Tongue (tissue), 2 donors: ENCODE data around the gene ANLN. TPM values are rescaled to one million over a fixed set of nuclear protein-coding genes. Genes with fewer than 3 reads are reported as not detected.
A peak's percentile ranks its signal among the peaks of the same experiment; 100 is the strongest.
"Not testable (repeated sequence)": the region's sequence is repeated elsewhere in the genome, so short reads cannot be mapped to it uniquely, and the experiment has no call there.

ENCODE experiments used
- DNase-seq: peaks from one replicate; pipeline ENCODE4 v3.0.0-alpha.2; 2015
- total RNA-seq: library from RNA; depleted of rRNA; stranded (reverse); fragments of >200 nt; gene quantifications from one replicate; pipeline ENCODE4 v1.2.3, GENCODE V29; 2014

ANLN gene
- total RNA-seq, 1 donor from 2014 or later: 26.5 TPM

DNA sequence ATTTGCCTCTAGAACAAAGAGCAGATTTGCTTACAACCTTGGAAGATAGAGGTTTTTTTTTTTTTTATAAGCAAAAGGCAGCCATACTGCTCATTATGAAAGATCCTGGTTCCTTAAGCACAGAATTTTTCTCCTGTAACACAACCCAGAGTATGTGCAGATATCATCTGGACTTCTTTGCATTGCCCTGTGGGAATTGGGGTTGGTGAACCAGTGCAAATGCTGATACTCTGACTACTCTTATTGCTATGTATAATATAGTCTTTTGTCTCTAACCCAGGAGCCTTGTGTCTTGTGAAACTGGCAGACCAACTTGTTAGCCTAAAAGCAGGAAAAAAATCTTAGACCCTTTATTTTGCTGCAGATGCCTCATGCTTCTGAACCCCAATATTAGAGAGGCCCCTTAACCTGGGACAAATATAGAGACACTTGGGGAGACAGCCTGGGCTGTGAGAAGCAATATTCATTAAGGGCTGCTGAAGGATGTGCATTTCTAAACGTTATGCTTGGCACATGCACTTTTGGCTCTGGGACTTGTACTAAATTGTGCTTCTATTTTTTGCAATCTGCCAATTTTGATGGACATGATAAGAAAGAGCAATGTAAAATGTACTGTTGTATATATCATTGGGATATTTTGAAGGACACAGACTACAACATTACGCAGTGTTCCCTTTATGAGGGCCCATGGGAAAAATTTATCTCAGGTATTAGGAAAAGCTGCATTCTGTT lies 78.9 kb downstream of the ANLN start:
- DNase-seq: no peak

DNA sequence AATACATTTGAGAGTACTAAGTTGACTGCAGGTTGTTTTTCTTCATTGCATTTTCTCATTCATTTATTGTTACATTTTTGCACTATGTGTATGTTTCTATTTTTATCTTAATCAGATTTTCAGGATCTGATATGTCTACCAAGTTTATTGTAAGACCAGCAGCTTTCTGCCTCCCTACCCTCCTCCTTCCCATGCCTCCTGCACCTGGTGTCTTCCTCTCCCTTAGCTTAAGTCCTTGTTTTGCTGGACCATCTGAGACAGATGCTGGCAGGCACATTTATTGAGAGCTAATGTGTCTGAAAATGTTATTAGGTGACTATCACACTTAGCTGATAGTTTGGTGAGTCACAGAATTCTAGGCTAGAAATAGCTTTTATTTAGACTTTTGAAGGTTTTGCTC lies 79.6 kb downstream of the ANLN start:
- no peak for DNase-seq

DNA sequence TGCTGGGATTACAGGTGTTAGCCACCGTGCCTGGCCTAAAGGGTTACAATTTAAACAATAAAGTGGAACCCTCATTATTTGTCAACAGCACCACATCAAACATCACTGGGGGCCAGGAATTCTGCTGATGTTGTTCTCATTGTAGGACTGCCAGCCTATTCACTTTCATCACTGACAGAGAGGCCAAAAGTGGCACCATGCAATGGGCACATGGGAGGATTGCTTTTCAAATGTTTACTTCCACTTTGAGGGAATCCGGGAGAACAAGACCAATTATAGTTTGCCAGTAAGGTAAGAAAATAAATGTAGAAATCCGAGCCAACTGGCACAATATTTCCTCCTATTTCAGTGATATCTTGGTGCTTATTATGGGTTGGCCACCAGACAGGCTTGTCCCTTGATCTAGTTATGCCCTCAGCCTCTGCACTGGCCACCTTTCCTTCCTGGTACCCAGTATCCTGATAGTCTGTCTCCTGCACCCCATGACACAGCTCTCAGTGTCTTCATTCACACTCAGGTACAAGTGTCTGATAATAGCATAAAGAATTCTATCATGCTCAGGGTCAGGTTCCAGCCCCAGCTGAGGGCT lies 82.6 kb downstream of the ANLN start:
- no peak for DNase-seq

DNA sequence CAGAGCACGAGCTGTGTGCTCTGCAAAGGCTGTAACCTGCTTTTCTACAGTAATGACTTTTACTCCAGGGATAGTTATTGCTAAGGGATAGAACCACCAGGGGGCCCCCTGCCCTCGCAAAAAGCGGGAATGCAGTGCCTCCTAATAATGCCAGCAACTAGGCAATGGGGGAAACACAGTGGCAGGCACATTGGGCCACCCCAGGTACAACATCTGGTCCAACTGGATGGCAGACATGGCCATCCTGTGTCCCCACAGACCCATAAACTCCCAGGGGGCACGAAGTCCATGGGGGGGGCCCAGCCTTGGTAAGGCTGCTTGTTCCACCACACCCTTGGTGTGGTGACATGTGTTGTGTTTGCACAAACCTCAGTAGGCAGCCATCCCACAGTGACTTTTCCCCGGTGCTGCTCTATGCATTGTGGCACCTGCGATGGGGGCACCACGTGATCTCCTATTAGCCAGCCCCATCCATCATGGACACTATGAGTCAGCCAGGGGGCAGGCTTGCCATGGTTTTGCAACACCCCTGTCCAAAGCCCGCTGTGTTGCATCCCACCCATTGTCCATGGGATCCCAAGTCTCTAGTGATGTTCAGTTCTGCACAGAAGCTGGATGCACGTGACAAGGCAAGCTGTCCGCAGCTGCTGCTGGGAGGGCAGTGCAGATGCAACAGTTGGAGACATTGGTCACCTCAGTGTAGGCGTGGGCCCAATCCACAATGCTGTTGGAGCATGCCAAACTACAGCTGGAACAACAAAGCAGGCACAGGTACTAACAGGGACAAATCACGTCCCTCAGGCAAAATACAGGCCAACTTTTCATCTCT lies 84.0 kb downstream of the ANLN start:
- peak; percentile 42 for DNase-seq

- DNase-seq: no peak
Measured at GRCh38 chr7:36474283-36475010, 84.8 kb downstream of the ANLN start.

GRCh38 chr7:36475011-36475342 lies 85.3 kb downstream of the ANLN start:
- no peak for DNase-seq

DNA sequence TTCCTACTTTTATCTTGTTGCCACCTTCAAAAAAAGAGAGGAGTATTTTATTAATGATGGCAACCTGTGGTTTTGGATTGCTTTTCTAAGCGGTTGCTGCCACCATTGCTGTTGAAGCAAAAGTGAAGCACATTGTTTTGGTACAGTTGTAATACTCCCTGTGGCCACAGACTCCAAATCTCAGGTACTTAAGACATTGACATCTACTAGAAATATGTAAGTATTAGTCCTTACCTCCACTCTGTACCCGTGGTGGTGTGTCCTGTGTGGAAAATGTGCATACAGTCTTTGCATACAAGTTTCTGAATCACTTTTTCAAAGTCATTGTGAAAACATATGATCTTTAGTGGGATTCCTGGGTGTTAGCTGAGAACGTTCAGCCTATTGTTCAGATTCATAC lies 85.7 kb downstream of the ANLN start:
- DNase-seq: no peak

DNA sequence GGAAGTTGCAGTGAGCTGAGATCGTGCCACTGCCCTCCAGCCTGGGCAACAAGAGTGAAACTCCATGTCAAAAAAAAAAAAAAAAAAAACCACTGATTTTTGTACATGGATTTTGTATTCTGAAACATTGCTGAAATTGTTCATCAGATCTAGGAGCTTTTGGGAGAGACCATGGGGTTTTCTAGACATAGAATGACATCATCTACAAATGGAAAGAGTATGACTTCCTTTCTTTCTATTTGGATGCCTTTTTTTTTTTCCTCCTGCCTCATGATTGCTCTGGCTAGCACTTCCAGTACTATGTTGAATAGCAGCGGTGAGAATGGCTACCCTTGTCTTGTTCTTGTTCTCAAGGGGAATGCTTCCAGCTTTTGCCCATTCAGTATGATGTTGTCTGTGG lies 89.1 kb downstream of the ANLN start:
- DNase-seq: no peak

DNA sequence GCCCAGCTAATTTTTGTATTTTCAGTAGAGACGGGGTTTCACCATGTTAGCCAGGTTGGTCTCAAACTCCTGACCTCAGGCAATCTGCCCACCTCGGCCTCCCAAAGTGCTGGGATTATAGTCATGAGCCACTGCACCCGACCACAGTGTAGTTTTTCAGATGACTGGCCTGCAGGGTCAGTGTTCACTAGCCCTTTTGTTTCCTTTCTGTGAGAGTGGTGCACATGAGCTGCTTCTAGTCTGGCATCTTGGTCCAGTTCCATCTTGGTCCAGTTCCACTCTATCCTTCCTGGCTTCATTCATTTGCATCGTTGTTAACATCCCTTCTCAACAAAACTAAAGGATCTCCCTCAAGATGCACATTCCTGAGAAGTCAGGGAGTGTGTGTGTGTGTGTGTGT lies 94.2 kb downstream of the ANLN start:
- DNase-seq: not testable (repeated sequence)

DNA sequence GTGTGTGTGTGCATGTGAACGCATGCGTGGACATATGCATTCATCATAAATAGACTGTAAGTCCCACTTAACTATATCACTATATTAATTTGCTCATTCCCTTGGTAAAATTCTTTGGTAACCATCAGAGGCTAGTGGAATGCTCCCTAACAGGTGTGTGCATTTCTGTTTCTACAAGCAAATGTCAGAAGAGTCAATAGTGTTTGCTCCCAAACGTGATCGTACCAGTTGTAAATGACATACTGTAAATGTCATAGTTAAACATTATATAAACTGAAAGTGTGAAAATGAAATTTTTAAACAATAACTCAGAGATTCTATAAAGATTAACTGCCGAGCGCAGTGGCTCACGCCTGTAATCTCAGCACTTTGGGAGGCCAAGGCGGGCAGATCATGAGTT lies 94.6 kb downstream of the ANLN start:
- DNase-seq: peak; percentile 17

- DNase-seq: no peak
Measured at GRCh38 chr7:36486336-36486735, 96.7 kb downstream of the ANLN start.

DNA sequence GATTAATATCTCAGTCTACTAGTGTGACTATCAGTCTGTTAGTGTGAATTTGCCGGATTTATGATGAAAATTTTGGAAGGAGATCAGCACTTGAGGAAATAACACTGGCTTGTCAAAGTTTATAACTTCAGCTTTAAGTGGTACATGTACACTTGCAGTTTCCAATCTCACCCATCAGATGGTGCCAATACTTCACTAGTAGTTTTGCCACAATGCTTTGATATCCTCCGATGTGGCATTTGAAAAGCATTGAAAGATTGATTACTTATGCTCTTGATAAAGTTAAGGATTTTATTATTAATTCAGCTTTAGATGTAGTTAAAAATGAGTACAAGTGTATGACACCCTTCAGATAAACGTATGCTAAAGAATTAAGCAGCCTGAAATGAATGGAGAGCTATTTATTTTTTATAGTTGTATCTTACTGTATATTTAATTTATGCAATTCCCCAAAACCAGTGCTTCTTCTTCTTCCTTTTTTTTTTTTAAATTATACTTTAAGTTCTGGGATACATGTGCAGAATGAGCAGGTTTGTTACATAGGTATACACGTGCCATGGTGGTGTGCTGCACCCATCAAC lies 98.2 kb downstream of the ANLN start:
- DNase-seq: peak; percentile 81

- DNase-seq: not testable (repeated sequence)
Measured at GRCh38 chr7:36488672-36489071, 99.0 kb downstream of the ANLN start.

GRCh38 chr7:36490419-36490830 lies 100.8 kb downstream of the ANLN start:
- peak; percentile 18 for DNase-seq

- DNase-seq: no peak
Measured at GRCh38 chr7:36491317-36491716, 101.7 kb downstream of the ANLN start.

DNA sequence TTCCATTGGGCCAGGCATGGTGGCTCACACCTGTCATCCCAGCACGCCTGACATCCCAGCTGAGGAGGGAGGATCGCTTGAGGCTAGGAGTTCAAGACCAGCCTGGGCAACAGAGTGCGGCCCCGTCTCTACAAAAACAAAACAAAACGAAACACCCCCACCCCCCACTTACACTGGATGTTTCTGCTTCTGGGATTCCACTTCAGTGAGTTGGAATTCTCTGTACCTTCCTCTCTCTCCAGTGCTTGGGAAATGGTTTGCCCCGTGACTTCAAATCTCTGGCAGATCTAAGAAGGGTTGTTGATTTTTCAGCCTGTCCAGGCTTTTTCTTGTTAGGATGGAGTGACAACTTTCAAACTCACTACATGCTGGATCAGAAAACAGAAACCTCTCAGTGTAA lies 106.9 kb downstream of the ANLN start:
- no peak for DNase-seq

DNA sequence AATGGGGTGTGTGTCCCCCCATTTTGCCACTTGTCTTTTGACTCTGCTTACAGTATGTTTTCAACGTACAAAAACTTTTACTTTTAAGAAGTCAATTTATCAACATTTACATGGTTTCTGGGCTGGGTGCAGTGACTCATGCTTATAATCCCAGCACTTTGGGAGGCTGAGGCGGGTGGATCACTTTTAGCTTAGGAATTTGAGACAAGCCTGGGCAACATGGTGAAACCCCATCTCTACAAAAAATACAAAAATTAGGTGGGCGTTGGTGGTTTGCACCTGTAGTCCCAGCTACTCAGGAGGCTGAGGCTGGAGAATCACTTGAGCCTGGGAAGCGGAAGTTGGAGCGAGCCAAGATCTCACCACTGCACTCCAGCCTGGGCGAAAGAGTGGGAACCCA lies 107.5 kb downstream of the ANLN start:
- DNase-seq: not testable (repeated sequence)

- no peak for DNase-seq
Measured at GRCh38 chr7:36497775-36498174, 108.1 kb downstream of the ANLN start.
